Esophagus squamous epithelium (tissue), 5 donors: ENCODE results near the gene MBD6. TPM values are rescaled to one million over a fixed set of nuclear protein-coding genes. Genes with fewer than 3 reads are reported as not detected.
"Not testable (repeated sequence)": the region's sequence is repeated elsewhere in the genome, so short reads cannot be mapped to it uniquely, and the experiment has no call there.

Experiments used
- DNase-seq: peaks from one replicate; lab custom pipeline; 2025; lab: John Stamatoyannopoulos, UW
- H3K27ac ChIP-seq, 4 donors: fragments of 200-600 bp; sonication (generic); one replicate each; pipeline ENCODE4 v1.5.1; 2016 to 2019; ENCODE audit warnings: mild to moderate bottlenecking in 1 of 4
- H3K27me3 ChIP-seq, 4 donors: fragments of 200-600 bp; sonication (generic); 1 replicate in 3 of 4; 2 replicates in 1 of 4; pipeline versions ENCODE4 v1.5.1 to v1.6.0; 2017 to 2021; ENCODE audit warnings: antibody characterized with exemption in 1 of 4
- H3K36me3 ChIP-seq, 3 donors: fragments of 200-600 bp; sonication (generic); one replicate each; pipeline ENCODE4 v1.5.1; 2016 to 2019
- H3K4me1 ChIP-seq, 3 donors: fragments of 200-600 bp; sonication (generic); one replicate each; pipeline ENCODE4 v1.5.1; 2017 to 2019
- H3K4me3 ChIP-seq, 4 donors: fragments of 200-600 bp; sonication (generic); 1 replicate in 3 of 4; 2 replicates in 1 of 4; pipeline ENCODE4 v1.5.1; 2016 to 2019; ENCODE audit warnings: mild to moderate bottlenecking in 2 of 4, moderate library complexity in 1 of 4
- H3K9me3 ChIP-seq, 3 donors: fragments of 200-600 bp; sonication (generic); one replicate each; pipeline ENCODE4 v1.5.1; 2016 to 2019
- POLR2A ChIP-seq, 4 donors: fragments of 450-650 bp; IDR thresholded peaks; one replicate each; pipeline ENCODE4 v1.6.1; 2017; ENCODE audit warnings: antibody characterized with exemption in 4 of 4, mild to moderate bottlenecking in 4 of 4, moderate library complexity in 3 of 4
- WGBS, 2 donors: methylation state at CpG; one replicate each; pipeline ENCODE4 v1.1.5; 2018; 5-methylcytosine and 5-hydroxymethylcytosine counted together
- intact Hi-C: fragments of 100-400 bp; cut with DNase I; formaldehyde crosslinking; loops from one replicate; pipeline ENCODE4 v1.15.0; 2022
- total RNA-seq, 4 donors: library from RNA; depleted of rRNA; stranded (reverse); fragments of >200 nt; gene quantifications; one replicate each; pipeline ENCODE4 v1.1.0, GENCODE V29; 2016
- TF ChIP-seq, protein P1 (sequence below), 6 experiments: fragments of 450-650 bp in 4 of 6; fragments of 200-600 bp in 2 of 6; sonication (generic) in 2 of 6; IDR thresholded peaks; one replicate each; pipeline ENCODE4 v1.5.1; 2016 to 2019; ENCODE audit warnings: antibody characterized with exemption in 6 of 6, mild to moderate bottlenecking in 4 of 6, moderate library complexity in 4 of 6
- donor health status: DM: yes; HTN: yes; CAD: no.

MBD6 gene
- total RNA-seq, 4 donors from 2014 or later = 13.8 to 33.2 (median 17.6) TPM

DNA sequence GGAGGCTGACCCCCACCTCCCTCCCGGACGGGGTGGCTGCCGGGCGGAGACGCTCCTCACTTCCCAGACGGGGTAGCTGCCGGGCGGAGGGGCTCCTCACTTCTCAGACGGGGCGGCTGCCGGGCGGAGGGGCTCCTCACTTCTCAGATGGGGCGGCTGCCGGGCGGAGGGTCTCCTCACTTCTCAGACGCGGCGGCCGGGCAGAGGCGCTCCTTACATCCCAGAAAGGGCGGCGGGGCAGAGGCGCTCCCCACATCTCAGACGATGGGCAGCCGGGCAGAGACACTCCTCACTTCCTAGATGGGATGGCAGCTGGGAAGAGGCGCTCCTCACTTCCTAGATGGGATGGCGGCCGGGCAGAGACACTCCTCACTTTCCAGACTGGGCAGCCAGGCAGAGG, 14.8 kb upstream of the MBD6 start:
- intact Hi-C loops, H3K9me3 ChIP-seq, DNase-seq, H3K27ac ChIP-seq, H3K4me3 ChIP-seq, H3K27me3 ChIP-seq: not testable (repeated sequence)
- Histone ChIP-seq H3K36me3 (peaks cover 5 to 78% (median 30%) of the 10 kb centered on the region in 3 donors), H3K4me1 (peaks cover 0 to 17% (median 0%) of the 10 kb centered on the region in 3 donors)
- no CpG with 5 or more reads among the region's 28 CpGs for WGBS, 2 donors

DNA sequence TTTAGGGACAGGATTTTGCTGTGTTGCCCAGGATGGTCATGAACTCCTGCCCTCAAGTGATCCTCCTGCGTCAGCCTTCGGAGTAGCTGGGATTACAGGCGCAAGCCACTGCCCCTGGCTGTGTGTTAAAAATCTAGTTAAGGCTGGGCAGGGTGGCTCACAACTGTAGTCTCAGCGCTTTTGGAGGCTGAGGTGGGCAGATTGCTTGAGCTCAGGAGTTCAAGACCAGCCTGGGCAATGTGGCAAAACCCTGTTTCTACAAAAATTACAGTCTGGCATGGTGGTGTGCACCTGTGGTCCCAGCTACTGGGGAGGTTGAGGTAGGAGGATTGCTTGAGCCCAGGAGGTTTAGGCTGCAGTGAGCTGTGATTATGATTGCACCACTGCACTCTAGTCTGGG, 11.5 kb upstream of the MBD6 start:
- no peak for DNase-seq
- H3K27ac ChIP-seq = no peak overlapping the region
- H3K36me3 ChIP-seq = peaks cover 9 to 78% (median 30%) of the 10 kb centered on the region in 3 donors
- 88 to 100% methylated on average over 2 to 4 of the region's 4 CpGs for WGBS, 2 donors
- no peak overlapping the region for H3K4me3 ChIP-seq
- intact Hi-C loops = no loop called here
- no peaks in the 10 kb centered on the region for H3K9me3 ChIP-seq
- H3K27me3 ChIP-seq = no peaks in the 10 kb centered on the region
- no peak for TF ChIP-seq POLR2A (IDR thresholded peaks at IDR 0.05)
- TF ChIP-seq, protein P1, sequence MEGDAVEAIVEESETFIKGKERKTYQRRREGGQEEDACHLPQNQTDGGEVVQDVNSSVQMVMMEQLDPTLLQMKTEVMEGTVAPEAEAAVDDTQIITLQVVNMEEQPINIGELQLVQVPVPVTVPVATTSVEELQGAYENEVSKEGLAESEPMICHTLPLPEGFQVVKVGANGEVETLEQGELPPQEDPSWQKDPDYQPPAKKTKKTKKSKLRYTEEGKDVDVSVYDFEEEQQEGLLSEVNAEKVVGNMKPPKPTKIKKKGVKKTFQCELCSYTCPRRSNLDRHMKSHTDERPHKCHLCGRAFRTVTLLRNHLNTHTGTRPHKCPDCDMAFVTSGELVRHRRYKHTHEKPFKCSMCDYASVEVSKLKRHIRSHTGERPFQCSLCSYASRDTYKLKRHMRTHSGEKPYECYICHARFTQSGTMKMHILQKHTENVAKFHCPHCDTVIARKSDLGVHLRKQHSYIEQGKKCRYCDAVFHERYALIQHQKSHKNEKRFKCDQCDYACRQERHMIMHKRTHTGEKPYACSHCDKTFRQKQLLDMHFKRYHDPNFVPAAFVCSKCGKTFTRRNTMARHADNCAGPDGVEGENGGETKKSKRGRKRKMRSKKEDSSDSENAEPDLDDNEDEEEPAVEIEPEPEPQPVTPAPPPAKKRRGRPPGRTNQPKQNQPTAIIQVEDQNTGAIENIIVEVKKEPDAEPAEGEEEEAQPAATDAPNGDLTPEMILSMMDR (IDR thresholded peaks at IDR 0.05) = no peak
- peaks cover 0 to 30% (median 0%) of the 10 kb centered on the region in 3 donors for H3K4me1 ChIP-seq

DNA sequence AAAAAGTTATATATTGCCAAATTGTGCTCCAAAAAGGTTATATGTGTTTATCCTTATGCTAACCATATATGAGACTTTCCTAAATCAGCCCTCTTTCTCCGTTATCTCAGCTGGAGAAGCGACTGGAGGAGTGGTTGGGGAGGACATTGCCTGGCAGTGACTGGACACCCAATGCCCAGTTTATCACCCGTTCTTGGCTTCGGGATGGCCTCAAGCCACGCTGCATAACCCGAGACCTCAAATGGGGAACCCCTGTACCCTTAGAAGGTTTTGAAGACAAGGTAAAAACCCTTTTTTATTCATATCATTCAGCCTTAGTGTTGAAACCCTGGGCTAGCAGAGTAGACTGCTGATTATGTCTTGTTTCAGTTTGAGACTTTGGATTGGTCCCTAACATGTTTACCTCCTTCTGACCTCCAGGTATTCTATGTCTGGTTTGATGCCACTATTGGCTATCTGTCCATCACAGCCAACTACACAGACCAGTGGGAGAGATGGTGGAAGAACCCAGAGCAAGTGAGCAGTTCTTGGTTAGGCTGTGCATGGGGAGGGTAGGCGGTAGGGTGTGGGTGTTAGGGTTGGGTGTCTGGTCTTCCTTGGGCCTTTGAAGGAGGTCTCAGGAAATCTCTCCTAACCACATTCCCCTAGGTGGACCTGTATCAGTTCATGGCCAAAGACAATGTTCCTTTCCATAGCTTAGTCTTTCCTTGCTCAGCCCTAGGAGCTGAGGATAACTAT, 10.9 kb upstream of the MBD6 start:
- peaks cover 0 to 34% (median 0%) of the 10 kb centered on the region in 3 donors for H3K4me1 ChIP-seq
- no peaks in the 10 kb centered on the region for H3K9me3 ChIP-seq
- H3K27me3 ChIP-seq = no peaks in the 10 kb centered on the region
- H3K4me3 ChIP-seq = no peak overlapping the region
- H3K36me3 ChIP-seq = peaks cover 15 to 79% (median 32%) of the 10 kb centered on the region in 3 donors
- no peak for TF ChIP-seq POLR2A (IDR thresholded peaks at IDR 0.05)
- TF ChIP-seq, protein P1 (IDR thresholded peaks at IDR 0.05) = no peak
- DNase-seq = no peak
- WGBS, 2 donors = 90 to 96% methylated on average over 6 to 7 of the region's 7 CpGs
- intact Hi-C loops = no loop called here
- no peak overlapping the region for H3K27ac ChIP-seq

DNA sequence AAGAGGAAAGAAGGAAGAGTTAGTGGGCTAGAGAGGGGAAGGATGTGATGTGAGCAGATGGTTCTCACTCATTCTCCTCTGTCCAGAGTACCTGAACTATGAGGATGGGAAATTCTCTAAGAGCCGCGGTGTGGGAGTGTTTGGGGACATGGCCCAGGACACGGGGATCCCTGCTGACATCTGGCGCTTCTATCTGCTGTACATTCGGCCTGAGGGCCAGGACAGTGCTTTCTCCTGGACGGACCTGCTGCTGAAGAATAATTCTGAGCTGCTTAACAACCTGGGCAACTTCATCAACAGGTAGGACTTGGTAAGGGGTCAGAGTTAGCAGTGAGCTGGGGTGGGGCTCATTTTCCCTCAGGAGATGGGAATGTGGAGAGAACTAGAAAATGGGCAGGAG, 10.0 kb upstream of the MBD6 start:
- DNase-seq = no peak
- Histone ChIP-seq H3K9me3 (no peaks in the 10 kb centered on the region), H3K27me3 (no peaks in the 10 kb centered on the region), H3K36me3 (peaks cover 17 to 84% (median 38%) of the 10 kb centered on the region in 3 donors), H3K4me3 (no peak overlapping the region), H3K4me1 (peaks cover 0 to 43% (median 7%) of the 10 kb centered on the region in 3 donors), H3K27ac (no peak overlapping the region)
- intact Hi-C loops = no loop called here
- TF ChIP-seq POLR2A (IDR thresholded peaks at IDR 0.05) = no peak
- TF ChIP-seq, protein P1 (IDR thresholded peaks at IDR 0.05) = no peak
- 87 to 88% methylated on average over 4 to 6 of the region's 6 CpGs for WGBS, 2 donors

DNA sequence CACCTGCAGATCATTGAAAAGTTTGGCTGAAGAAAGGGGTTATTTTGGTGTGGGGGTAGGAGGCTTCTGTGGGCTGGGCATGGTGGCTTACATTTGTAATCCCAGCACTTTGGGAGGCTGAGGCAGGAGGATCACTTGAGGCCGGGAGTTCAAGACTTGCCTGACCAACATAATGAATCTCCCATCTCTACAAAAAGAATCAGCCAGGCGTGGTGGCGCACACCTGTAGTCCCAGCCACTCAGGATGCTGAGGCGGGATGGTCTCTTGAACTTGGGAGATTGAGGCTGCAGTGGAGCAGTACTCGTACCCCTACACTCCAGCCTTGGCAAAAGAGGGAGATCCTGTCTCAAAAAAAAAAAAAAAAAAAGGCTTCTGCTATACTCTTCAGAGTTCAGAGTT, 9.4 kb upstream of the MBD6 start:
- Histone ChIP-seq H3K4me3 (no peak overlapping the region), H3K4me1 (peaks cover 6 to 49% (median 13%) of the 10 kb centered on the region in 3 donors), H3K27me3 (no peaks in the 10 kb centered on the region), H3K36me3 (peaks cover 17 to 86% (median 38%) of the 10 kb centered on the region in 3 donors), H3K9me3 (no peaks in the 10 kb centered on the region), H3K27ac (no peak overlapping the region)
- WGBS, 2 donors = 94 to 100% methylated on average over 4 to 5 of the region's 5 CpGs
- no peak for DNase-seq
- no peak for TF ChIP-seq POLR2A (IDR thresholded peaks at IDR 0.05)
- TF ChIP-seq, protein P1 (IDR thresholded peaks at IDR 0.05) = no peak
- intact Hi-C loops = no loop called here

DNA sequence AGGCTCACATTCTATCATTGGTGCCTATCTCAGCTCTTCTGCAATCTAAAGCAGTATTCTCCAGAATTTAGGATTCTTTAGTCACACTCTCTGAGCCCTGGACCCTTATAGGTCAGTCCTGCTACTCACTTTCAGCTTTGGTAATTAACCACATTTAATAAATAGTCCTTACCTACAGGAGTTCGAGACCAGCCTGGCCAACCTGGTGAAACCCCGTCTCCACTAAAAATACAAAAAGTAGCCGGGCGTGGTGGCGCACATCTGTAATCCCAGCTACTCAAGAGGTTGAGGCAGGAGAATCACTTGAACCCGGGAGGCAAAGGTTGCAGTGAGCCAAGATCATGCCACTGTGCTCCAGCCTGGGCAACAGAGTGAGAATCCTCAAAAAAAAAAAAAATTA, 8.9 kb upstream of the MBD6 start:
- H3K4me3 ChIP-seq, intact Hi-C loops, DNase-seq, H3K9me3 ChIP-seq, H3K27ac ChIP-seq, H3K27me3 ChIP-seq: not testable (repeated sequence)
- Histone ChIP-seq H3K4me1 (peaks cover 10 to 53% (median 17%) of the 10 kb centered on the region in 3 donors), H3K36me3 (peaks cover 17 to 87% (median 38%) of the 10 kb centered on the region in 3 donors)
- WGBS, 2 donors = 76 to 92% methylated on average over 6 of the region's 6 CpGs

DNA sequence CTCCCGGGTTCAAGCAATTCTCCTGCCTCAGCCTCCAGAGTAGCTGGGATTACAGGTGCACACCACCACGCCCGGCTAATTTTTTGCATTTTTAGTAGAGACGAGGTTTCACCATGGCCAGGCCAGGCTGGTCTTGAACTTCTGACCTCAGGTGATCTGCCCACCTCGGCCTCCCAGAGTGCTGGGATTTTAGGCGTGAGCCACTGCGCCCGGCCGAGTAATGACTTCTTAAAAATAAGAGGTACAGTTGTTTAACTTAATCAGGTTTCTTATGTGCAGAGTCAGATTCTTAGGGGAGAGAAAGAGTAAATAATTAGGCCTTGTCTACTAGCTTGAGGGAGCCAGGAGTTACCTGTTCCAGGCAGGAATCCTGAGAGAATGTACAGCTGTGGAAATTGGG, 8.4 kb upstream of the MBD6 start:
- H3K36me3 ChIP-seq = peaks cover 17 to 84% (median 38%) of the 10 kb centered on the region in 3 donors
- H3K9me3 ChIP-seq, H3K27me3 ChIP-seq, H3K27ac ChIP-seq, H3K4me3 ChIP-seq, DNase-seq, intact Hi-C loops: not testable (repeated sequence)
- peaks cover 16 to 56% (median 23%) of the 10 kb centered on the region in 3 donors for H3K4me1 ChIP-seq
- 80 to 91% methylated on average over 4 to 9 of the region's 9 CpGs for WGBS, 2 donors
